Stimulated activated CD4-positive, alpha-beta T cell treated with anti-CD3 and anti-CD28 coated beads, Interleukin-4, amount 100 ng/mL, for 4 hours (primary cell): Measurements from ENCODE around the gene C22orf15.

Experiments used
- DNase-seq, 2 experiments: peaks; one replicate each; pipeline ENCODE4 v3.0.0-alpha.2; 2020

Gene C22orf15

DNA sequence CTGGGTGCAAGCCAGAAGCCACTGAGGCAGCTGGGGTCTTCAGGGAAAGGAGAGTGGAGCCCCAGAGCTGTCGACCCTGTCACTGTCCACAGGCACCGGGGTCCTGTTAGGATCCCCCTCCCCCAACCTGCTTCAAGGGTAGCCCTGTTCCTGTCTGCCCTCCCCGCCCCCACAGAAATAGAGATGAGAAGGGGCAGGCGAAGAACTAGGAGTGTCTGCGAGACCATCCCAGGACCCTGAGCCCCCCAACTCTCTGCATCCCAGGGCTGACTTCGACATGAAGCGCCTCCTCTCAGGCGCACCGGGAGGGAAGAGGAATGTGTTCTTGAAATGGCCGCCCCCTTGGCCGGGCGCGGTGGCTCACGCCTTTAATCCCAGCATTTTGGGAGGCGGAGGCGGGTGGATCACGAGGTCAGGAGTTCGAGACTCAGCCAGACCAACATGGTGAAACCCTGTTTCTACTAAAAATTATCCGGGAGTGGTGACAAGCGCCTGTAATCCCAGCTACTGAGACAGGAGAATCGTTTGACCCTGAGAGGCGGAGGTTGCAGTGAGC, 11.3 kb upstream of the C22orf15 start:
- no peak for DNase-seq

DNA sequence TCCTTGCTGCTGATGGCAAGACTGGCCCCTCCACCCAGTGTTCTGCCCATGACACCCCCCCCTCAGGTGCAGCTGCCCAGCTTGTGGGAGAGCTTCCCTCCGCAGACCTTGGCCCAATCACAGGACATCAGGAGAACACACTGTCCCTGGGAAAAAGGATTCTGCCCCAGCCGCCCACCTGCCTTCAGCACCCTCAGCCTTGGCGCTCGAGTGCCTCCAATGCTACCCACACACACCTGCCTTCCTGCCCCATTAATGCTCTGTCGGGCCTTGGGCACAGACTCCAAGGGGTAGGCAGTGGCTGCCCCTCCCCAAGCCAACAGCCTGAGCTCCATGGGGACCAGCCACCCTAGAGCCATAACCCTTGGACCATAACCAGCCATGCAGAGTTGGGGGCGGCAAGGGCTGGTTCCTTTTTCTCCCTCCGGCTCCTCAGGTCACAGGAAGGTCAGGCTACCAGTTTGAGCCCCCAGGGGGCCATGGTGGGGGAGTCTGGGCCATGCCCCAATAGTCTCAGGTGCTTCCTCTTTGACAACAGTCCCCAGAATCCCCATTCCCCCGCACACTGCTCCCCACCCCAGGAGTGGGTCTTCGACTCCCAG, 10.6 kb upstream of the C22orf15 start:
- no peak for DNase-seq

DNA sequence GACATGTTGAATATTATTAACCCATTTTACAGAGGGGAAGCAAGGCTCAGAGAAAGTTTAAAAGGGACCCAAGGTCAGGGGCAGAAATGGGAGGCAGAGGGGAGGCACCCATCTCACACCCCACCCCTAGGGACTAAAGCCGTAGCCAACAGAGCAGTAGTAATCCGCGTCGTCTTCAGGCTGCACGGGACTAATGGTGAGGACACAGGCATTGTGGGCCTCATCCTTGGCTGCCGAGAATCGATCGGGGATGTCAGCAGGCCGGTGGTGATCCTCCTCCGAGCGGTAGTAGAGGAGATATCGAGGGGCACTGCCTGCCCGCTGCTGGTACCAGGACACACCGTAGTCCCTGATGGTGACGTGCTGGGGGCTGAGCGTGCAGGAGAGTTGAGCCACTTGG, 10.0 kb upstream of the C22orf15 start:
- DNase-seq = no peak

- DNase-seq = no peak
Measured at GRCh38 chr22:23753385-23753784, 9.4 kb upstream of the C22orf15 start.

GRCh38 chr22:23754220-23754919, 8.4 kb upstream of the C22orf15 start, which contains the start of gene VPREB3:
Gene VPREB3 (minus strand): TSS chr22:23754425. CDS start chr22:23754363, 62 bp downstream.
- DNase-seq = no peak

DNA sequence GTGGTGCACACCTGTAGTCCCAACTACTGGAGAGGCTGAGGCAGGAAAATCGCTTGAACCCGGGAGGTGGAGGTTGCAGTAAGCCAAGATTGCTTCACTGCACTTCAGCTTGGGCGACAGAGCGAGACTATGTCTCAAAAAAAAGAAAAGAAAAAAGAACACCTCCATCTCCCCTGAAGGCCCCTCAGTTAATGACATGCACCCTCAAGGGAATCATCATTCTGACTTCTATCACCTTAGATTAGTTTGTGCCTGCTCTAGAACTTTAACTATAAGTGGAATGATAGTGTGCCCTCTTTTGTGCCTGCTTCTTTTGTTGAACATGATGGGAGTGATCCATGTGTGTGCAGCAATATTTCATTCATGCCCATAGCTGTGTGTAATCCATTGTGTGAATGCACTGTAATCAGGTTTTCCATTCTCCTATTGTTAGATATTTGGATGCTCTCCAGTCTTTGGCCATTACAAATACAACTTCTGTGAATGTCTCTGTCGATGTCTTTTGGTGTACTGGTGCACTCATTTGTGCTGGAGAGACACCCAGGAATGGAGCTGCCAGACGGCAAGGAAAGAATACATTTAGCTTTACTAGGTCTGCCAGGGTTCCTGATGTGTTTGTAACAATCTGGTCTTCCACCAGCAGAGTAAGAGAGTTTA, 7.7 kb upstream of the C22orf15 start:
- no peak for DNase-seq

- no peak for DNase-seq
Measured at GRCh38 chr22:23755711-23756110, 7.1 kb upstream of the C22orf15 start.

DNA sequence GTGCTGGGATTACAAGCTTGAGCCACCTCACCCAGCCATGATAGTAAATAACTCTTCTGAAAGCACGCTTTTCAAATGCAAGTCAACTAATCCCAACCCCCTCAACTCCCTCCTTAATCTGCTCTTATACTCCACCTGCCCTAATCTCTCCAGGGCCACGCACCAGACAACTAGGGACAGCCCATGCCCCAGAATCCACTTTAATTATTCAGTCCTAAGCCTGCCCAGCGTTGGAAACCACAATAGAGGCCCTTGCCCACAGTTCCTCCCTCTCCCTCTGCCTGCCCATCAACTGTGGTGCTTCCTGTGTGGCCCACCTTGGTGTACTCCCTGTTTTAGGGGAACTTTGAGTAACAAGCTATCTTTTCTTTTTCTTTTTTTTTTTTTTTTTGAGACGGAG, 5.9 kb upstream of the C22orf15 start:
- DNase-seq = no peak

DNA sequence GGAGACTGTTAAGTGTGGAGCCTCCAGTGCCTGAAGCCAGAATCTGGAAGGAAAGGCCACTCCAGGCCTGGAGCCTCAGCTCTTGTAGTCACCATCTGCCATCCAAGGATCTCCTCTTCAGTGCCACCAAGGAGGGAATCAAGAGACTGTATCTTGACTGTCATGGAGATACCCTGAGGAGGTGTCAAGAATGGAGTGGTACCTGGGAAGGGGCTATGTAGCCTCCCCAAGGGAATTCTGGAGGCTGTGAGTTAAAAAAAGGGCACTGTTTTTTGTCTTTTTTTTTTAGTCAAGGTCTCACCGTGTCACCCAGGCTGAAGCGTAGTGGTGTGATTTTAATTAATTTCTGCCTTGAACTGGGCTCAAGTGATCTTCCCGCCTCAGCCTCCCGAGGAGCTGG, 3.2 kb upstream of the C22orf15 start:
- no peak for DNase-seq

GRCh38 chr22:23760056-23760455, 2.7 kb upstream of the C22orf15 start:
- no peak for DNase-seq

- DNase-seq = peak; percentile 52 to 63
Measured at GRCh38 chr22:23763579-23763945, 772 bp downstream of the C22orf15 start.

DNA sequence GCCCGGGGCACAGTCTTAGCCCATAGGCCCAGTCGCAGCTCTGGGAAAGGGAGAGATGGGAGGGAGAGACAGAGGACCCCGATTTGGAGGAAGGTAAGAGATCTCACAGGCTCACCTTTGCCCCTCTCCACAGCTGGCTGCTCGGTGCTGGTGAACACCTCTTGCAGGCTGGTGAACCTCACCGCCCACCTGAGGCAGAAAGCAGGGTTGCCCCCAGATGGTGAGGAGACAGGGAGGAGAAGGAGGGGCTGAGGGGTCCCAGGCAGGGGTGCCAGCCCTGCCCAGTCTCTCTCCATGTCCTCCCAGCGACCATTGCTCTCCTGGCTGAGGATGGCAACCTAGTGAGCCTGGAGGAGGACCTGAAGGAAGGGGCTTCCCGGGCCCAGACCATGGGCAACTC, 1.2 kb downstream of the C22orf15 start:
- DNase-seq = no peak

GRCh38 chr22:23764899-23765881, 2.4 kb downstream of the C22orf15 start:
- no peak for DNase-seq

DNA sequence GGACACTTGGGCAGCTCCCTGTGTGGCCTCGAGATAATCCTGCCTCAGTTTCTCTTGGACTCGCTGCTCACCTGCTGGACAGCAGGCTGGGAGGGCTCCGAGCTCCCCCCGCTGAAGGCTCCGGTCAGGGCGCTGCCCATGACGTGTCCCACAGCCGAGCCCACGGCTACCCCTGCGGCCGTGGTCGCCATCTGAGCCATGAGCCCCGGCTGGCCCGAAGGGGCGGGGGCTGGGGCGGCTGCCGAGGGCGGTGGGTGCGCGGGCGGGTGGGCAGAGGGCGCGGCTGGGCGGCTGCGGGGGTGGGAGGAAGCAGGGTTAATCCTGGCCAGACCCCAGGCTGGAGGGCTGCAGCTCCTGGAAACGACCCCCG, 4.5 kb downstream of the C22orf15 start:
- no peak for DNase-seq

DNA sequence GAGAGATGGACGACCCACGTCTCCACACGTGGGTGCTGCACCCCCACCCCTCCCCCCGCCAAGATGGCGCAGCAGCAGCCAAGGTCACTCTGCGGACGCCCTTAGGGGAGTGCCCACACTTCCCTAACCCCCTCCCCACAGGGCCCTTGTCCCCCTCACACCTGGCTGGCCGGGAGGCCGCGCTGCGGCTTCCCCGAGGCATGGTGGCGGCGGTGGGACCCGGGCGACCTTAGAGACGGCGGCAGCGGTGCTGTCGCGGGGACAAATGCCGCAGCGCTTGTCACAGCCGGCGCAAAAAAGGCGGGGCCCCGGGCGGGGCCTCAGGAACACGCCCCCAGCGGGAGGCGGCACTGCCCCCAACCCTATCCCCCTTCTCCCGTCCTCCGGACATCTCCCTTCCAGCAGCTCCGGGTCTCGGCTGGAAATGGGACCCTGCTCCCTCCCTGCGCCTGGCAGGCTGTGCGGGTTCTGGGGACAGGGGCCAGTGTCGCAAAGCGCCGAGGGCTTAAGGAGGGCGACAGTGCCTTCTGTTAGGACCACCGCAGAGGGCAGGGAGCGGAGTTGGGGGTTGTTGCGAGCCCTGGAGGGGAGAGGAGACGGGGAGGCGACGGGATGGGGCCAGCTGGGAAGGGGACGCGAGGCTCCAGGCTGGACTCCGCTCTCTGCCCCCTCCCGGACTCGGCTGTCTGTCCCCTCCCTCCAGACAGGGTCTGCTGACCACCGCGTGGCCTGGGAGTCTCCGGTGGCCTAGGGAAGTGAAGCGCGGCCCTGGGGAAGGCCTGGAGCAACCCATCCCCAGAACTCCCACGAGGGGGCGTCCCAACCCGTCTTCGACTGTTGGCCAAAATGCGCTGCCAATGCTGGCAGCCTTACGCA, 5.1 kb downstream of the C22orf15 start, which contains the start of gene CHCHD10:
Gene CHCHD10 (minus strand): TSS at position 300 of the 876 bp plus-strand sequence. CDS start 98 bp downstream, at position 202.
- DNase-seq = peak; percentile 67 to 76

GRCh38 chr22:23769321-23769965, 6.7 kb downstream of the C22orf15 start:
- DNase-seq = no peak

DNA sequence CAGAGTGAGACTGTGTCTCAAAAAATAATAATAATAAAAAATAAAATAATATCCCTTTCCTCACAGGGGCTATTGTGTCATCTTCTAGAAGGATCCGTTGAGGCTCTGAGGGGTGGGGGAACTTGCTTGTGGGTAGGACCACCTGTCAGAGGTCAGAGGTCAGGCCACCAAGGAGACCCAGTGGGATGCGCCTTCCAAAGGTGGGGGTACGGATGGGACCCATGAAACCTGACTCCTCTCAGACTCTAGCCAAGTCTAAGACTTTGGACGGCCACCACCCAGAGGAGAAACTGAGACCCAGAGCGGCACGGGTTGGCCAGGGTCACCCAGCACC, 9.5 kb downstream of the C22orf15 start:
- no peak for DNase-seq

DNA sequence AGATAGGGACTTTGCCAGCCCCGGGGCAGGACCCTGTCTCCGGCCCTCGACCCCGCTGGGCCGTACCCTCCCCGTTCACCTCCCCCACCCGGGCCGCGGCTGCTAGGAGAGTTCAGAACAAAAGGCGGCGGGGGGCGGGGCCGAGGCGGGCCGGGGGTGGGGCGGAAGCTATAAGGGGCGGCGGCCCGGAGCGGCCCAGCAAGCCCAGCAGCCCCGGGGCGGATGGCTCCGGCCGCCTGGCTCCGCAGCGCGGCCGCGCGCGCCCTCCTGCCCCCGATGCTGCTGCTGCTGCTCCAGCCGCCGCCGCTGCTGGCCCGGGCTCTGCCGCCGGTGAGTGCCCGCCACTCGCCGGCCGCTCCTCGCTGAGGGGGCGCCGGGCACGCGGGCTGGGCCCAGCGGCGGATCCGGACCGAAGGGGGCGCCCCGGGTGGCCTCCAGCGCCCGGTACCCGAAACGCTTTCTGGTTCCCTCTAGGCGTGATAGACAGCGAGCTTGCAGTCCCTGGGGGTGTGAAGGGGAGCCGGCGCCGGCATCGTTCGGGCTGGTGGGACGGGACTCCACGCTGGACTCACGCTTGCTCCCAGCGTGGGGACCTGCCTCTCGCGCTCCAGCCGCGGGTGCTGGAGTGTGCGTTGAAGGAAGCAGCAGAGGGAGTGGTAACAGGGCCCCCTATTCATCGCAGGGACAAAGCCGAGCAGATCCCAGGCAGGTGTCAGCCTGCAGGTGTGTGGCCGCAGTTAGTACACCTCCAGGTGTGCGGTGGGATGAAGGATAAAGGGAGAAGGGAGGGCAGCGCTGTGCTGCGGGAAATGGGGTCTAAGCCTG, 10.1 kb downstream of the C22orf15 start, which contains the start of gene MMP11:
Gene MMP11 (plus strand): TSS at position 201 of the 825 bp plus-strand sequence. CDS start 22 bp downstream, at position 223.
- DNase-seq = peak; percentile 40 to 66

DNA sequence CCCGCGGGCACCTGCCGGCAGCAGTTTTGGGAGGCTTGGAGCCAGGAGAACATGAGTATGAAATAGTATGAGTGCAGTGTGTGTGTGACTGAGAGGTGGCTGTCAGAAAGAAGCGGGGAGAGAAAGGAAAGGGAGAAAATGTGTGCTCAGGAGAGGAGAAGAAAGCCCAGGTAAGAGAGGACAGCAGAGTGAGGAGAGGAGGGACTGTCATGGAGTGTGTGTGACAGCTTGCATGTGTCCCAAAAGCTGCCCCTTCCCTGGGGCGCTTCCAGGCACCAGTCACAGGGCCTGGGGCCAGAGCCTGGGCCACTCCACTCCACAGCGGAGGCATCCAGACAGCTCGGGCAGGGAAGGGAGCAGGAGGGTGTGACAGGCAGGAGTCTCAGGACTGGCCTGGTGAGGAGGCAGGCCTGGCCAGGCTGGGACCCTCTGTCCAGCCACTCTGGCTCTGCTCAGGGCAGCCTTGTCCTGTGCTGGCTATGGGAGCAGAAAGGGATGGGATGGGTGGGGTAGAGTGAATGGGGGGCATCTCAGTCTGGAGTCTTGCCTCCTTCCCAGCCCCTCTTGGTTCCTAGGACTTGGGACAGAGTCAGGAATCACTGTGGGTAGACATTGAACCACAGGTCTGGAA, 10.8 kb downstream of the C22orf15 start:
- DNase-seq = no peak
